ENCODE measurements around the gene TGFBRAP1.

TGFBRAP1 gene

DNA sequence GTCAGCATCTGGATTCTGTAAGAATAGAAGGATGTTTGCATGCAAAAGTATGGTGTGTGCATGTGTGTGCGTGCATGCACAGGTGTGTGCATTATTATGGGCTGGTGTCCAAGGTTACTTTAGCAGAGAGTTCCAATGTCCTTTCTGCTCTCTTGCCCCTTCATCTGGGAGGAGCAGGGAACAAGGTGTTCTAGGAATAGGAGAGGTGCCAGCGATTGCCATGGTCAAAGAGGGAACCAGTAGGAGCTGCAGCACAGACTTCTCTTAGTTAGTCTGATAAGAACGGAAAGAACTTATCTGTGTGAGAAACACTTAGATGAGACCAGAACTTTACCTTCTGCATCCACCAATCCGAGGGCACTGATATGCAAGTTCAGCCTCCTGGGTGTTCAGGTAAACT, 79.6 kb downstream of the TGFBRAP1 start:
- Histone ChIP-seq H3K9ac (no peak overlapping the region), H3K79me2 (no peaks in the 10 kb centered on the region), H3K4me2 (ENCODE audit: low read length) (no peak overlapping the region), H3K36me3 (ENCODE audit: control insufficient read depth, insufficient read depth, low read length) (no peaks in the 10 kb centered on the region), H3K27ac (no peak overlapping the region), H3K27me3 (ENCODE audit: control insufficient read depth, insufficient read depth, low read length) (no peaks in the 10 kb centered on the region), H3K9me3 (ENCODE audit: control insufficient read depth, low read length) (no peaks in the 10 kb centered on the region), H2AFZ (no peak overlapping the region), H3K4me3 (ENCODE audit: low read depth, low read length) (no peak overlapping the region), H3K4me1 (peaks cover 6% of the 10 kb centered on the region)
- no peak for TF ChIP-seq CTCF (IDR thresholded peaks at IDR 0.05)

GRCh38 chr2:105249181-105249580, 80.4 kb downstream of the TGFBRAP1 start:
- H3K27me3 ChIP-seq (ENCODE audit: control insufficient read depth, insufficient read depth, low read length) = no peaks in the 10 kb centered on the region
- no peak overlapping the region for H3K4me3 ChIP-seq (ENCODE audit: low read depth, low read length)
- H3K36me3 ChIP-seq (ENCODE audit: control insufficient read depth, insufficient read depth, low read length) = no peaks in the 10 kb centered on the region
- peak overlapping the region; percentile 50 for H2AFZ ChIP-seq
- no peak overlapping the region for H3K27ac ChIP-seq
- no peak overlapping the region for H3K4me2 ChIP-seq (ENCODE audit: low read length)
- H3K9ac ChIP-seq = no peak overlapping the region
- H3K4me1 ChIP-seq = peaks cover 6% of the 10 kb centered on the region
- TF ChIP-seq CTCF (IDR thresholded peaks at IDR 0.05) = no peak
- no peaks in the 10 kb centered on the region for H3K79me2 ChIP-seq
- H3K9me3 ChIP-seq (ENCODE audit: control insufficient read depth, low read length) = no peaks in the 10 kb centered on the region

DNA sequence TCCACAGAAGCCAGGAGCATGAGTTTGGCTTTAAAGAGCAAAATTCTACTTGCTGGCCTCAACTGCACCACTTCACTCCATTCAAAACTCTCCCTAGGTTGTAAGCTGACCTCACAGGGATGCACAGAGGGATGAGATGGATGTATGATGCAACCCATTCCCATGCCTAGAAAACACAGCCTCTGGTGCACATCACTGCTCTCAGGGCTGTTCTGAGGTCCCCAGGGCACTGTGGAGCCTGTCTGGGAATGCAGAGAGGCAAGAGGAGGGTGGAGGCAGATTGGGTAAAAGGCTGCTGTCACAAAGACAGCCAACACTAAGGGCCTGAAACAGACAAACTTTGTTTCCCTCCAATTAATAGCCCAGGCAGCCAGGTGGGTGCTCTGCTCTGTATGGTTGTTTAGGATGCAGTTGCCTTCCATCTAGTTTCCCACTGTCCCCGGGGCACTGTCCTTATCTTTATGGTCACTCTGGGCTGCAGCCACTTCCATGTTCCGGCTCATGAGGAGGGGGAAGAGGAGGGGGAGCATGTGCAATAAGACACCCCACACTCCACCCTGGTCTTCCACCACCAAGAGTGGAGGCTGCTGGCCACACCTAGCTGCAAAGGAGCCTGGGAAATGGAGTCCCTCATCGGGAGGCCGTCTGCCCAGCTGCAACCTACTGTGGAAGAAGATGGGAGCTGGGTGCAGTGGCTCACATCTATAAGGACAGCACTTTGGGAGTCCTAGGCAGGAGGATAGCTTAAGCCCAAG, 81.0 kb downstream of the TGFBRAP1 start:
- H3K4me2 ChIP-seq (ENCODE audit: low read length) = no peak overlapping the region
- H3K9me3 ChIP-seq (ENCODE audit: control insufficient read depth, low read length) = no peaks in the 10 kb centered on the region
- no peak for TF ChIP-seq CTCF (IDR thresholded peaks at IDR 0.05)

GRCh38 chr2:105244451-105244850, 85.1 kb downstream of the TGFBRAP1 start:
- Histone ChIP-seq H3K27ac (no peak overlapping the region), H2AFZ (no peak overlapping the region), H3K9ac (no peak overlapping the region), H3K27me3 (ENCODE audit: control insufficient read depth, insufficient read depth, low read length) (no peaks in the 10 kb centered on the region), H3K4me2 (ENCODE audit: low read length) (no peak overlapping the region), H3K79me2 (no peaks in the 10 kb centered on the region), H3K9me3 (ENCODE audit: control insufficient read depth, low read length) (no peaks in the 10 kb centered on the region), H3K4me3 (ENCODE audit: low read depth, low read length) (no peak overlapping the region), H3K4me1 (peaks cover 2% of the 10 kb centered on the region), H3K36me3 (ENCODE audit: control insufficient read depth, insufficient read depth, low read length) (no peaks in the 10 kb centered on the region)
- no peak for TF ChIP-seq CTCF (IDR thresholded peaks at IDR 0.05)

More for the DNA sequence above, 81.0 kb downstream of the TGFBRAP1 start:
- Histone ChIP-seq H3K36me3 (ENCODE audit: control insufficient read depth, insufficient read depth, low read length) (no peaks in the 10 kb centered on the region), H3K27ac (no peak overlapping the region), H3K4me3 (ENCODE audit: low read depth, low read length) (no peak overlapping the region), H3K79me2 (no peaks in the 10 kb centered on the region), H2AFZ (no peak overlapping the region), H3K9ac (no peak overlapping the region), H3K4me1 (peaks cover 6% of the 10 kb centered on the region), H3K27me3 (ENCODE audit: control insufficient read depth, insufficient read depth, low read length) (no peaks in the 10 kb centered on the region)

GRCh38 chr2:105243961-105244360, 85.6 kb downstream of the TGFBRAP1 start:
- H3K4me3 ChIP-seq (ENCODE audit: low read depth, low read length) = no peak overlapping the region
- H3K36me3 ChIP-seq (ENCODE audit: control insufficient read depth, insufficient read depth, low read length) = no peaks in the 10 kb centered on the region
- no peak overlapping the region for H2AFZ ChIP-seq
- no peak for TF ChIP-seq CTCF (IDR thresholded peaks at IDR 0.05)
- no peaks in the 10 kb centered on the region for H3K9me3 ChIP-seq (ENCODE audit: control insufficient read depth, low read length)
- no peaks in the 10 kb centered on the region for H3K79me2 ChIP-seq
- no peak overlapping the region for H3K27ac ChIP-seq
- no peak overlapping the region for H3K9ac ChIP-seq
- H3K4me1 ChIP-seq = no peaks in the 10 kb centered on the region
- H3K4me2 ChIP-seq (ENCODE audit: low read length) = no peak overlapping the region
- H3K27me3 ChIP-seq (ENCODE audit: control insufficient read depth, insufficient read depth, low read length) = no peaks in the 10 kb centered on the region

Data from parathyroid adenoma (tissue), 2 donors.